Calu3 (cell line): ENCODE results near the gene AGBL4. TPM values are rescaled to one million over a fixed set of nuclear protein-coding genes. Genes with fewer than 3 reads are reported as not detected.

Source experiments
- BruUV-seq: library from RNA; stranded (reverse); fragments of 400-500 nt; replicated peaks from 2 replicates; lab custom pipeline; 2021; lab: Mats Ljungman, UMichigan
- CTCF ChIA-PET: fragments of 300-600 bp; sonication (Branson Sonifier 250); formaldehyde crosslinking; loops from one replicate; lab custom pipeline; 2022; ENCODE audit warnings: antibody characterized with exemption; lab: Charles Lee
- DNase-seq: peaks from one replicate; pipeline ENCODE4 v3.0.0; 2022
- H3K27ac Mint-ChIP-seq: one replicate; pipeline ENCODE4 v1.8.0; 2022; ENCODE audit warnings: mixed read lengths; ENCODE audit not compliant: unreplicated experiment
- H3K27me3 Mint-ChIP-seq: one replicate; pipeline ENCODE4 v1.8.0; 2022; ENCODE audit warnings: mixed read lengths; ENCODE audit not compliant: unreplicated experiment
- H3K36me3 Mint-ChIP-seq: one replicate; pipeline ENCODE4 v1.8.0; 2022; ENCODE audit warnings: mild to moderate bottlenecking, moderate library complexity, mixed read lengths; ENCODE audit not compliant: insufficient read depth, unreplicated experiment
- H3K4me1 Mint-ChIP-seq: one replicate; pipeline ENCODE4 v1.8.0; 2022; ENCODE audit warnings: mild to moderate bottlenecking, low read depth, mixed read lengths; ENCODE audit not compliant: unreplicated experiment
- H3K4me3 Mint-ChIP-seq: one replicate; pipeline ENCODE4 v1.8.0; 2022; ENCODE audit warnings: mild to moderate bottlenecking, low read depth, moderate library complexity, mixed read lengths; ENCODE audit not compliant: unreplicated experiment
- H3K9me3 Mint-ChIP-seq: one replicate; pipeline ENCODE4 v1.8.0; 2022; ENCODE audit warnings: low read depth, mixed read lengths; ENCODE audit not compliant: unreplicated experiment
- intact Hi-C: fragments of 100-400 bp; cut with micrococcal nuclease; formaldehyde crosslinking; loops from one replicate; pipeline ENCODE4 v1.10.0; 2022; ENCODE audit not compliant: unreplicated experiment
- total RNA-seq: library from RNA; stranded (reverse); gene quantifications from 2 replicates; pipeline ENCODE4 v1.2.3, GENCODE V29; 2022
- TF ChIP-seq, protein P1 (sequence below): fragments of 200-600 bp; IDR thresholded peaks from one replicate; pipeline ENCODE4 v1.8.0; 2022; ENCODE audit warnings: antibody characterized with exemption; ENCODE audit not compliant: unreplicated experiment

Gene AGBL4
- total RNA-seq, 1 experiment from 2014 or later = not detected

DNA sequence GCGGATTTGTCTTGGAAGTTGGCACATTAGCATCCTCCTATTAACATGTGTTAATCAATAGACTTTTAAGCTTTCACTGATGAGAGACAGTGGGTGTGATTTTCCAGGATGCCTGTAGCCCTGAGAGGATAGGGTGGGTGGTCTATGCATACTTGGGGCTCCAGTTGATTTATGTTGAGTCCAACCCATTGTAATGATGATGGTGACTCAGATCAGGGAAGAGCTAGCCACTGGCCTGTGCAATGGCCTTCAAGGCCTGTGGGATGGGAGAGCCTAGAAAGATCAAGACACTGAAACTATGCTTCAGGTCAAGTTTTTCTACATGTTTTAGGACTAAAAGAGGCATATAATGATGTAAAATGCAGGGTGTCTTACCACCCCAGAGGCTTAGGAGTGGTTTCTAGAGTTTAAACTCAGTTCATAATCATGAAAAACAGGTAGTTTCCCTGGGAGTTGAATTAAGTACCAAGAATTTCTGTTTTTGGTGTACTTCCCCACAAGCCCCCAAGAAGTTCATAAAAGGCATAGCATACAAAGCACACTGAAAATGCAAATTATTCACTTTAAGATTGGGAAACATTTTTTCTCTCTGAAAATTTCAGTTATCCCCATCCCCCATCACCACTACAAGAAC is 1267.0 kb downstream of the AGBL4 start:
- H3K4me1 Mint-ChIP-seq = no peaks in the 10 kb centered on the region
- intact Hi-C loops = no loop called here
- H3K36me3 Mint-ChIP-seq = no peaks in the 10 kb centered on the region
- H3K9me3 Mint-ChIP-seq = no peaks in the 10 kb centered on the region
- BruUV-seq = no TSS peak
- H3K27ac Mint-ChIP-seq = no peak overlapping the region
- H3K4me3 Mint-ChIP-seq = no peak overlapping the region
- peaks cover 31% of the 10 kb centered on the region for H3K27me3 Mint-ChIP-seq
- TF ChIP-seq, protein P1, sequence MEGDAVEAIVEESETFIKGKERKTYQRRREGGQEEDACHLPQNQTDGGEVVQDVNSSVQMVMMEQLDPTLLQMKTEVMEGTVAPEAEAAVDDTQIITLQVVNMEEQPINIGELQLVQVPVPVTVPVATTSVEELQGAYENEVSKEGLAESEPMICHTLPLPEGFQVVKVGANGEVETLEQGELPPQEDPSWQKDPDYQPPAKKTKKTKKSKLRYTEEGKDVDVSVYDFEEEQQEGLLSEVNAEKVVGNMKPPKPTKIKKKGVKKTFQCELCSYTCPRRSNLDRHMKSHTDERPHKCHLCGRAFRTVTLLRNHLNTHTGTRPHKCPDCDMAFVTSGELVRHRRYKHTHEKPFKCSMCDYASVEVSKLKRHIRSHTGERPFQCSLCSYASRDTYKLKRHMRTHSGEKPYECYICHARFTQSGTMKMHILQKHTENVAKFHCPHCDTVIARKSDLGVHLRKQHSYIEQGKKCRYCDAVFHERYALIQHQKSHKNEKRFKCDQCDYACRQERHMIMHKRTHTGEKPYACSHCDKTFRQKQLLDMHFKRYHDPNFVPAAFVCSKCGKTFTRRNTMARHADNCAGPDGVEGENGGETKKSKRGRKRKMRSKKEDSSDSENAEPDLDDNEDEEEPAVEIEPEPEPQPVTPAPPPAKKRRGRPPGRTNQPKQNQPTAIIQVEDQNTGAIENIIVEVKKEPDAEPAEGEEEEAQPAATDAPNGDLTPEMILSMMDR = no peak
- CTCF ChIA-PET = no interaction called here
- no peak for DNase-seq

DNA sequence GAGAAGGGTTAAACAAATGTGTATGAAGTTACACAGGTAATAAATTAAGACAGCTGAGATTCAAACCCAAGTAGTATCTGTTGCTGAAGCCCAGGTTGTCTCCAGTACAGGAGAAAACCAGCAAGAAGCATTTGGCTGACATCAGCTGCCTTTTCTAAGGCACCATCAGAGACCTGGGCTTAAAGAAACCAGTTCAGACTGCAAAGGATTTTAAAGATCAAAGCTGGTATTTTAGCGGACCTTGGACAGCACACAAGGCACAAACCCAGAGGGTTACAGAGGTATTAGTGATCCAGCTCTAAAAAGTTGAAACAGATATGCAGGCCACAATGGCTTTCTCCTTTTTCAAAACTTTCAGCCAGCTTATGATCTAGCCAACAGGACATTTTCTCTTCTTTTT is 1270.5 kb downstream of the AGBL4 start:
- Mint-ChIP-seq H3K4me3 (no peak overlapping the region), H3K4me1 (no peaks in the 10 kb centered on the region), H3K27me3 (peaks cover 40% of the 10 kb centered on the region), H3K9me3 (no peaks in the 10 kb centered on the region), H3K27ac (no peak overlapping the region), H3K36me3 (no peaks in the 10 kb centered on the region)
- DNase-seq = no peak
- intact Hi-C loops = no loop called here
- TF ChIP-seq, protein P1 = no peak
- CTCF ChIA-PET = no interaction called here
- no TSS peak for BruUV-seq

DNA sequence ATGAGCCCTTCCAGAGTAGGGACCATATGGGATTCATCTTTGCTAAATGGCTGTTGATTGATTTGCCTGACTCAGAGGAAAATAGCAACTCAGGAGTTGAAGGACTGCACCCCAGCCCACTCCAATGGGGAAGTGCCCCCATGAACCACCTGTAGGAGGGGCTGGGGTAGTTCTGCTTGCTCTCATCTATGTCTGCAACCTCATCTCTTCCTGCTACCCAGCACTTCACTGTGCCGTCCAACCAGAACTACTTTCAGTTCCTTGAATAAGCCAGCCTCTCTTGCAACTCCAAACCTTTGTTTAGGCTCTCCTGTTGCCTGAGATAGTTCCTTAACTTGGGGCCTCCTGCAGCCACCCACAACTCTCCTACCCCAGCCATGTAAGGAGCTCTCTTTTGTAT is 1273.6 kb downstream of the AGBL4 start:
- no TSS peak for BruUV-seq
- Mint-ChIP-seq H3K27ac (no peak overlapping the region), H3K4me3 (no peak overlapping the region), H3K4me1 (no peaks in the 10 kb centered on the region), H3K27me3 (peaks cover 49% of the 10 kb centered on the region), H3K9me3 (no peaks in the 10 kb centered on the region), H3K36me3 (no peaks in the 10 kb centered on the region)
- no peak for DNase-seq
- TF ChIP-seq, protein P1 = no peak
- CTCF ChIA-PET = no interaction called here
- intact Hi-C loops = no loop called here

DNA sequence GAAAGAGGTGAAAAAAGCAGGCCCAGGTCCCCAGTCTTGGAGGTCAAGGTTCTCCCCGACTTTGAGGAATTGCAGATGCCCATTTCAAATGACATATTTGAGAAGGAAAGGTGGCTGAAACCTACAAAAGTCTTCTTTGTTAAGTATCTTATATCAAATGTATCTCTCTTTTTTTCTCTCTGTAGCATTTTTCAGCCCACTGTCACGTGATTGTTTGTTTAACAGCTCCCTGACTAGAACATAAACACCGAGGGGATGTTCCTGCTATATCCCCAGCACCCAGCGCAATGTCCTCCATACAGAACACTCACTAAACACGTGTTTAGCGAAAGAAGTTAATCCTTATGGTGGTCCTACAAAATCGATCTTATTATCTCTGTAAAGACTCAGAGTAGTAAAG is 1274.7 kb downstream of the AGBL4 start:
- intact Hi-C loops = no loop called here
- peaks cover 39% of the 10 kb centered on the region for H3K27me3 Mint-ChIP-seq
- H3K9me3 Mint-ChIP-seq = no peaks in the 10 kb centered on the region
- no peak overlapping the region for H3K27ac Mint-ChIP-seq
- TF ChIP-seq, protein P1 = no peak
- H3K4me3 Mint-ChIP-seq = no peak overlapping the region
- H3K4me1 Mint-ChIP-seq = no peaks in the 10 kb centered on the region
- CTCF ChIA-PET = interaction anchor here (1.2 kb wide), 1 partner anchor 34 kb away, joined by 3 read pairs; no protein-coding TSS in a partner anchor
- BruUV-seq = no TSS peak
- no peak for DNase-seq
- H3K36me3 Mint-ChIP-seq = no peaks in the 10 kb centered on the region
